ENCODE data around the gene C22orf31. TPM values are rescaled to one million over a fixed set of nuclear protein-coding genes. Genes with fewer than 3 reads are reported as not detected.

The C22orf31 gene
- total RNA-seq, 1 experiment from 2014 or later, result not detected

GRCh38 chr22:29018293-29019189, 43.1 kb downstream of the C22orf31 start:
- RAD21 ChIA-PET (ENCODE audit: low non-redundant PET in 1 of 2, low total read pairs in 2 of 2, uncharacterized antibody in 2 of 2, unreplicated experiment in 2 of 2), result no interaction called here
- Histone ChIP-seq H3K27ac (ENCODE audit: low read depth, low read length) (no peak overlapping the region), H2AFZ (ENCODE audit: low read depth, low read length, poor library complexity, severe bottlenecking) (no peak overlapping the region), H3K9me3 (ENCODE audit: control insufficient read depth in 1 of 2, insufficient read depth in 1 of 2, low read depth in 1 of 2, low read length in 2 of 2) (peaks cover 3 to 12% of the 10 kb centered on the region in 2 experiments; a peak in 1 of 4 replicates), H3K27me3 (ENCODE audit: insufficient read depth, low read length) (no peaks in the 10 kb centered on the region), H3K36me3 (ENCODE audit: control insufficient read depth in 1 of 2, insufficient read depth in 2 of 2, low read length in 2 of 2) (peaks cover 0 to 4% of the 10 kb centered on the region in 2 experiments; a peak in 1 of 4 replicates), H3K79me2 (ENCODE audit: insufficient read depth, low read length) (peaks cover 6% of the 10 kb centered on the region; the same call in 1 of the 2 replicates), H3K9ac (ENCODE audit: low read length) (no peak overlapping the region), H3K9me2 (ENCODE audit: insufficient read depth) (no peaks in the 10 kb centered on the region), H3K4me2 (ENCODE audit: low read length) (no peak overlapping the region), H3K4me3 (replicated peaks in 1 of 2; ENCODE audit: low read depth in 1 of 2, low read length in 2 of 2) (no peak overlapping the region), H4K20me1 (ENCODE audit: insufficient read depth) (no peaks in the 10 kb centered on the region), H3K4me1 (ENCODE audit: control insufficient read depth in 1 of 2, insufficient read depth in 2 of 2, low read length in 2 of 2) (peaks cover 14 to 15% of the 10 kb centered on the region in 2 experiments; a peak in 3 of 4 replicates)
- CTCF ChIA-PET, result interaction anchor here (1.0 kb wide), 1 partner anchor 22 kb away, joined by 3 read pairs; no protein-coding TSS in a partner anchor
- BruUV-seq (replicated peaks), result no TSS peak
- POLR2A ChIA-PET, result no interaction called here
- no peak for DNase-seq (ENCODE audit: low read depth, low spot score)
- ATAC-seq, result no peak
- no peak for TF ChIP-seq EZH2 (IDR thresholded peaks at IDR 0.05)
- TF ChIP-seq TCF7L2 (IDR thresholded peaks at IDR 0.05; ENCODE audit: borderline replicate concordance, extremely low read depth, insufficient read depth, insufficient read length), result no peak
- no peak for TF ChIP-seq EZH2phosphoT487 (IDR thresholded peaks at IDR 0.05; ENCODE audit: borderline replicate concordance)
- no peak for TF ChIP-seq JUND (IDR thresholded peaks at IDR 0.05)
- TF ChIP-seq, protein P1, sequence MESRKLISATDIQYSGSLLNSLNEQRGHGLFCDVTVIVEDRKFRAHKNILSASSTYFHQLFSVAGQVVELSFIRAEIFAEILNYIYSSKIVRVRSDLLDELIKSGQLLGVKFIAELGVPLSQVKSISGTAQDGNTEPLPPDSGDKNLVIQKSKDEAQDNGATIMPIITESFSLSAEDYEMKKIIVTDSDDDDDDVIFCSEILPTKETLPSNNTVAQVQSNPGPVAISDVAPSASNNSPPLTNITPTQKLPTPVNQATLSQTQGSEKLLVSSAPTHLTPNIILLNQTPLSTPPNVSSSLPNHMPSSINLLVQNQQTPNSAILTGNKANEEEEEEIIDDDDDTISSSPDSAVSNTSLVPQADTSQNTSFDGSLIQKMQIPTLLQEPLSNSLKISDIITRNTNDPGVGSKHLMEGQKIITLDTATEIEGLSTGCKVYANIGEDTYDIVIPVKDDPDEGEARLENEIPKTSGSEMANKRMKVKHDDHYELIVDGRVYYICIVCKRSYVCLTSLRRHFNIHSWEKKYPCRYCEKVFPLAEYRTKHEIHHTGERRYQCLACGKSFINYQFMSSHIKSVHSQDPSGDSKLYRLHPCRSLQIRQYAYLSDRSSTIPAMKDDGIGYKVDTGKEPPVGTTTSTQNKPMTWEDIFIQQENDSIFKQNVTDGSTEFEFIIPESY (IDR thresholded peaks at IDR 0.05; ENCODE audit: extremely low read depth, insufficient replicate concordance, low read length), result no peak
- TF ChIP-seq POLR2A (IDR thresholded peaks at IDR 0.05; ENCODE audit: borderline replicate concordance, extremely low read depth, insufficient read depth, insufficient read length), result no peak
- no peak for TF ChIP-seq ZNF274 (IDR thresholded peaks at IDR 0.05; ENCODE audit: low read depth, low read length)
- no peak for TF ChIP-seq SRF (IDR thresholded peaks at IDR 0.05; ENCODE audit: low read depth)
- no peak for TF ChIP-seq RAD21 (IDR thresholded peaks at IDR 0.05; ENCODE audit: low read depth)
- no peak for TF ChIP-seq ZFX (IDR thresholded peaks at IDR 0.05)
- TF ChIP-seq SIN3A (IDR thresholded peaks at IDR 0.05; ENCODE audit: low read depth), result no peak
- TF ChIP-seq, protein P2, sequence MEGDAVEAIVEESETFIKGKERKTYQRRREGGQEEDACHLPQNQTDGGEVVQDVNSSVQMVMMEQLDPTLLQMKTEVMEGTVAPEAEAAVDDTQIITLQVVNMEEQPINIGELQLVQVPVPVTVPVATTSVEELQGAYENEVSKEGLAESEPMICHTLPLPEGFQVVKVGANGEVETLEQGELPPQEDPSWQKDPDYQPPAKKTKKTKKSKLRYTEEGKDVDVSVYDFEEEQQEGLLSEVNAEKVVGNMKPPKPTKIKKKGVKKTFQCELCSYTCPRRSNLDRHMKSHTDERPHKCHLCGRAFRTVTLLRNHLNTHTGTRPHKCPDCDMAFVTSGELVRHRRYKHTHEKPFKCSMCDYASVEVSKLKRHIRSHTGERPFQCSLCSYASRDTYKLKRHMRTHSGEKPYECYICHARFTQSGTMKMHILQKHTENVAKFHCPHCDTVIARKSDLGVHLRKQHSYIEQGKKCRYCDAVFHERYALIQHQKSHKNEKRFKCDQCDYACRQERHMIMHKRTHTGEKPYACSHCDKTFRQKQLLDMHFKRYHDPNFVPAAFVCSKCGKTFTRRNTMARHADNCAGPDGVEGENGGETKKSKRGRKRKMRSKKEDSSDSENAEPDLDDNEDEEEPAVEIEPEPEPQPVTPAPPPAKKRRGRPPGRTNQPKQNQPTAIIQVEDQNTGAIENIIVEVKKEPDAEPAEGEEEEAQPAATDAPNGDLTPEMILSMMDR (IDR thresholded peaks at IDR 0.05 in 2 of 3, conservative IDR thresholded peaks at IDR 0.05 in 1 of 3; ENCODE audit: borderline replicate concordance in 1 of 3, insufficient read depth in 1 of 3, low read depth in 2 of 3, low read length in 2 of 3), result no peak
- TF ChIP-seq REST (IDR thresholded peaks at IDR 0.05; ENCODE audit: low read depth), result no peak
- no peak for TF ChIP-seq POLR2AphosphoS5 (IDR thresholded peaks at IDR 0.05; ENCODE audit: low read depth, low read length)
- no peak for TF ChIP-seq FOSL1 (IDR thresholded peaks at IDR 0.05; ENCODE audit: low read depth)
- intact Hi-C loops (cut with micrococcal nuclease), result no loop called here

All from HCT116 (cell line).